Caco-2 (cell line): Measurements from ENCODE around the gene TXNRD1. TPM values are rescaled to one million over a fixed set of nuclear protein-coding genes. Genes with fewer than 3 reads are reported as not detected.

Experiments used
- BruUV-seq: library from RNA; stranded (reverse); fragments of 400-500 nt; replicated peaks from 2 replicates; lab custom pipeline; 2021; lab: Mats Ljungman, UMichigan
- CTCF ChIA-PET: fragments of 300-600 bp; sonication (Branson Sonifier 250); formaldehyde crosslinking; loops from one replicate; lab custom pipeline; 2022; ENCODE audit warnings: antibody characterized with exemption; lab: Charles Lee
- POLR2A ChIA-PET: fragments of 300-600 bp; sonication (Branson Sonifier 250); formaldehyde crosslinking; loops from one replicate; lab custom pipeline; 2022; ENCODE audit warnings: antibody characterized with exemption; lab: Charles Lee
- DNase-seq, 2 experiments: peaks; one replicate each; pipeline versions ENCODE4 v3.0.0 to v3.0.0-alpha.2; 2020 to 2022
- H3K27me3 ChIP-seq: replicated peaks from 2 replicates; pipeline ENCODE4 v1.6.0; 2011; ENCODE audit warnings: low read length; ENCODE audit not compliant: control insufficient read depth, insufficient read depth
- H3K36me3 ChIP-seq: 2 replicates; pipeline ENCODE4 v1.5.1; 2011; ENCODE audit warnings: low read length; ENCODE audit not compliant: control insufficient read depth, insufficient read depth
- H3K4me1 ChIP-seq: fragments of 250-450 bp; sonication (Bioruptor Pico); 2 replicates; pipeline ENCODE4 v1.5.1; 2020; ENCODE audit warnings: mild to moderate bottlenecking
- H3K4me3 ChIP-seq: 2 replicates; pipeline ENCODE4 v1.5.1; 2011; ENCODE audit warnings: low read depth, mild to moderate bottlenecking, control low read depth, low read length
- H3K9me3 ChIP-seq: fragments of 250-450 bp; sonication (Bioruptor Pico); 2 replicates; pipeline ENCODE4 v1.5.1; 2020; ENCODE audit warnings: mild to moderate bottlenecking, moderate library complexity
- H3K27ac Mint-ChIP-seq: one replicate; pipeline ENCODE4 v1.8.0; 2022; ENCODE audit warnings: mixed read lengths; ENCODE audit not compliant: unreplicated experiment
- H3K27me3 Mint-ChIP-seq: one replicate; pipeline ENCODE4 v1.8.0; 2022; ENCODE audit warnings: mixed read lengths; ENCODE audit not compliant: insufficient read depth, unreplicated experiment
- H3K36me3 Mint-ChIP-seq: one replicate; pipeline ENCODE4 v1.8.0; 2022; ENCODE audit warnings: mild to moderate bottlenecking, mixed read lengths; ENCODE audit not compliant: insufficient read depth, unreplicated experiment
- H3K4me1 Mint-ChIP-seq: one replicate; pipeline ENCODE4 v1.8.0; 2022; ENCODE audit warnings: low read depth, mixed read lengths; ENCODE audit not compliant: unreplicated experiment
- H3K4me3 Mint-ChIP-seq: one replicate; pipeline ENCODE4 v1.8.0; 2022; ENCODE audit warnings: mild to moderate bottlenecking, moderate library complexity, mixed read lengths; ENCODE audit not compliant: unreplicated experiment
- H3K9me3 Mint-ChIP-seq: one replicate; pipeline ENCODE4 v1.8.0; 2022; ENCODE audit warnings: mixed read lengths; ENCODE audit not compliant: unreplicated experiment
- CTCF ChIP-seq, 2 experiments: fragments of 200-600 bp in 1 of 2; IDR thresholded peaks; 1 replicate in 1 of 2; 2 replicates in 1 of 2; pipeline versions ENCODE4 v1.5.1 to v1.8.0; 2011 to 2022; ENCODE audit warnings: antibody characterized with exemption in 1 of 2, control low read depth in 1 of 2, inconsistent platforms in 1 of 2, low read depth in 1 of 2, low read length in 1 of 2, mild to moderate bottlenecking in 1 of 2, moderate library complexity in 1 of 2; ENCODE audit not compliant: insufficient read depth in 1 of 2, severe bottlenecking in 1 of 2, unreplicated experiment in 1 of 2
- intact Hi-C: fragments of 100-400 bp; cut with micrococcal nuclease; formaldehyde crosslinking; loops from one replicate; pipeline ENCODE4 v1.10.0; 2022; ENCODE audit not compliant: unreplicated experiment
- total RNA-seq: library from RNA; stranded (reverse); gene quantifications from 2 replicates; pipeline ENCODE4 v1.2.3, GENCODE V29; 2022

The TXNRD1 gene
- total RNA-seq, 1 experiment from 2014 or later, result 115 TPM

- no peak overlapping the region for H3K27ac Mint-ChIP-seq
- H3K4me3 Mint-ChIP-seq, result no peak overlapping the region
- no peaks in the 10 kb centered on the region for H3K9me3 Mint-ChIP-seq
- no peaks in the 10 kb centered on the region for H3K27me3 Mint-ChIP-seq
- peaks cover under 1% of the 10 kb centered on the region; the same call in 1 of the 2 replicates for H3K9me3 ChIP-seq
- TF ChIP-seq CTCF (IDR thresholded peaks at IDR 0.05; ENCODE audit: insufficient read depth in 1 of 2, low read depth in 1 of 2, low read length in 1 of 2, severe bottlenecking in 1 of 2, unreplicated experiment in 1 of 2), result no peak
- intact Hi-C loops, result no loop called here
- no peaks in the 10 kb centered on the region for H3K4me1 Mint-ChIP-seq
- H3K36me3 Mint-ChIP-seq, result no peaks in the 10 kb centered on the region
- H3K4me1 ChIP-seq, result no peaks in the 10 kb centered on the region
- no peaks in the 10 kb centered on the region for H3K27me3 ChIP-seq
- ChIA-PET CTCF (no interaction called here), POLR2A (no interaction called here)
- no peak for DNase-seq
- no peaks in the 10 kb centered on the region for H3K36me3 ChIP-seq
- no peak overlapping the region for H3K4me3 ChIP-seq
- BruUV-seq, result no TSS peak
Measured at GRCh38 chr12:104243551-104243950, 28.0 kb downstream of the TXNRD1 start.

GRCh38 chr12:104243971-104244370, 28.4 kb downstream of the TXNRD1 start:
- H3K4me1 Mint-ChIP-seq, result no peaks in the 10 kb centered on the region
- Histone ChIP-seq H3K9me3 (no peaks in the 10 kb centered on the region; the same call in 1 of the 2 replicates), H3K36me3 (no peaks in the 10 kb centered on the region), H3K27me3 (no peaks in the 10 kb centered on the region), H3K4me3 (no peak overlapping the region), H3K4me1 (no peaks in the 10 kb centered on the region)
- ChIA-PET CTCF (no interaction called here), POLR2A (no interaction called here)
- no peak for TF ChIP-seq CTCF (IDR thresholded peaks at IDR 0.05; ENCODE audit: insufficient read depth in 1 of 2, low read depth in 1 of 2, low read length in 1 of 2, severe bottlenecking in 1 of 2, unreplicated experiment in 1 of 2)
- BruUV-seq, result no TSS peak
- no peaks in the 10 kb centered on the region for H3K36me3 Mint-ChIP-seq
- no peak overlapping the region for H3K27ac Mint-ChIP-seq
- intact Hi-C loops, result no loop called here
- H3K27me3 Mint-ChIP-seq, result no peaks in the 10 kb centered on the region
- no peak overlapping the region for H3K4me3 Mint-ChIP-seq
- H3K9me3 Mint-ChIP-seq, result no peaks in the 10 kb centered on the region
- no peak for DNase-seq

GRCh38 chr12:104247698-104248097, 32.1 kb downstream of the TXNRD1 start:
- Histone ChIP-seq H3K4me1 (no peaks in the 10 kb centered on the region), H3K36me3 (no peaks in the 10 kb centered on the region), H3K27me3 (no peaks in the 10 kb centered on the region), H3K9me3 (no peaks in the 10 kb centered on the region; the same call in 1 of the 2 replicates), H3K4me3 (no peak overlapping the region)
- no peaks in the 10 kb centered on the region for H3K4me1 Mint-ChIP-seq
- H3K4me3 Mint-ChIP-seq, result no peak overlapping the region
- no peaks in the 10 kb centered on the region for H3K27me3 Mint-ChIP-seq
- intact Hi-C loops, result no loop called here
- CTCF ChIA-PET, result no interaction called here
- no peak overlapping the region for H3K27ac Mint-ChIP-seq
- BruUV-seq, result no TSS peak
- POLR2A ChIA-PET, result no interaction called here
- DNase-seq, result no peak
- H3K9me3 Mint-ChIP-seq, result no peaks in the 10 kb centered on the region
- TF ChIP-seq CTCF (IDR thresholded peaks at IDR 0.05; ENCODE audit: insufficient read depth in 1 of 2, low read depth in 1 of 2, low read length in 1 of 2, severe bottlenecking in 1 of 2, unreplicated experiment in 1 of 2), result no peak
- no peaks in the 10 kb centered on the region for H3K36me3 Mint-ChIP-seq
